NCI-H2081 (cell line): Measurements from ENCODE around the gene GLRA3.
"Not testable (repeated sequence)": the region's sequence is repeated elsewhere in the genome, so short reads cannot be mapped to it uniquely, and the experiment has no call there.

Experiments
- DNase-seq, 2 experiments: peaks; one replicate each; lab custom pipeline; 2025; lab: John Stamatoyannopoulos, UW

Gene GLRA3

DNA sequence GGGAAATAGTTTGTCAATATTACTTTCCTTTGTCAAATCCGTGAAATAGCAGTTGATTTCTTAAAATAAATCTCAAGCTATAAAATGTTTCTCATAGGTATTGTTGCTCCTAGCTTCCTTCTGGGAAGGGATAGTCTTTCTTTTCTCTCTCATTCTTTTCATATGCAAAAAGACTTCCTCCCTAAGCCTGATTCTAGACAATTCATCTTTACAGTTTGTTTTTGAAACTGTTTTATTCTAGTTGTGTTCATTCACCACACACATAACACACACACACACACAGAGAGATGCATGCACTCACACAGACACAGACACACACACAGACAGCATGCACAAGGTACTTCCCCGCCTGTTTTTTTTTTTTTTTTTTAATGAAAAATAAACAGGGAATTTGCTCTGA is 18.2 kb downstream of the GLRA3 start:
- DNase-seq: no peak

DNA sequence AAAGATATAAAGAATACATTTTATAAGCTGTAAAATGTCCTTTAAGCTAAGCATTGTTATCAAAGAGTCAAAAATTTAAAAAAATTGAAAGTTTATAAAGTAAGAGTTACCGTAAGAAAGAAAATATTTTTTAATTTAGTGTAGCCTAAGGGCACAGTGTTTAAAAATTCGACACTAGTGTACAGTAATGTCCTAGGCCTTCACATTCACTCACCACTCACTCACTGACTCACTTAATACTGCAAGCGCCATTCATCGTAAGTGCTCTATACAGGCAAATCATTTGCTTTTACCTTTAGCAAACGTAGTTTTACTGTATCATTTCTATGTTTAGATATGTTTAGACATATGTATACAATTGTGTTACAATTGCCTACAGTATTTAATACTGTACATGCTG is 20.2 kb downstream of the GLRA3 start:
- DNase-seq: no peak

DNA sequence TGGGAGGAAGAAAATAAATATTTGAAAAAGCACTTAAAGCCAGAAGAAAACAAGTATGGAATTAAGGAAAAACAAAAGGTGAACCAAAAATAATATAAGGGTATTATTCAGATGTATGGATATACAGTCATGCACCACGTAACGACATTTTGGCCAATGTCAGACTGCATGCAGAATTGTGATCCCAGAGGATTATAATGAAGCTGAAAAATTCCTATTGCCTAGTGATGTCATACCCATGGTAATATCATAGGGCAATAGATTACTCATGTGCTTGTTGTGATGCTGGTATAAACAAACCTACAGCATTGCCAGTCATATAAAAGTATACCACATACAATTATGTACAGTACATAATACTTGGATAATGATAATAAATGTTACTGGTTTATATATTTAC is 20.9 kb downstream of the GLRA3 start:
- no peak for DNase-seq

DNA sequence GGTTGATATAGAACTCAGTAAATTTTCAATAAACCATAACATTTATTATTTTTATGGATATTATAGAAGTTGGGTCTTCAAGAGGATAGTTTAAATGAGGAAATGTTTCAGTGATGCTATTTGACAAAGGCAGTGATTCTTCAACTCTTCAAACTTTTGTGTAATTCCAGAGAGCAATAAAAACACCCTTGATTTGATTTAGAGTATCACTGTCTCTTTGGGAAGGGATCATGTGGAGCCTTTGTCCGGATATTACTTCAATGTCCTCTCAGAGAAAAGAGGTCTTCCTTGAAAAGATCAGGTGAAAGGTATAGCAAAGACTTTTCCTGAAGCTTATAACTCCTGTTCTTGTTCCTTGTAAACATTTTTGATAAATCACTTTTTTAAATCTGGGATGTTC is 23.3 kb downstream of the GLRA3 start:
- DNase-seq: no peak

DNA sequence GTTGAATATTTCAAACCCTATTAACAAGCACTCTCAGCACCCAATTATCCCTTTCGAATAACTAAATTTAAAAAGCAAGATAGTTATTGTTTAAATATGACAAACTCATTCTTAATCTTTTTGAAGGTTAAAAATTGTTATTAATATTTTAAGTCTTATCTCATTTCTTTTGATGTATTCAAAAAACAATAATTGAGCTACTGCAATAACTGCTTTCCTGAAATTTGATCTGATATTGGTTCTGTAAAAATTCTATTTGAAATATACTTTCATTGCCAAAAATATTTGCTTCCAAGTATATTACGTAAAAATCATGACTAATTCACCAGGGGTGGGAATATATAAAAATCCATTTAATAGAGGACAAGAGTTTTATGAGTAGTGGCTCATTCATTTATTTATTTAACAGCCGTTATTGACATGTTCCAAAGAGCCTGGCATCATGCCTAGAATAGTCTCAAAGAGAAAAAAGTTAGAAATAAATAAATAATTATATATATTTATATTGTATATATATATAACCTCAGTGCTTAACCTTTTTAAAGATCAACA is 34.4 kb downstream of the GLRA3 start:
- DNase-seq: no peak

DNA sequence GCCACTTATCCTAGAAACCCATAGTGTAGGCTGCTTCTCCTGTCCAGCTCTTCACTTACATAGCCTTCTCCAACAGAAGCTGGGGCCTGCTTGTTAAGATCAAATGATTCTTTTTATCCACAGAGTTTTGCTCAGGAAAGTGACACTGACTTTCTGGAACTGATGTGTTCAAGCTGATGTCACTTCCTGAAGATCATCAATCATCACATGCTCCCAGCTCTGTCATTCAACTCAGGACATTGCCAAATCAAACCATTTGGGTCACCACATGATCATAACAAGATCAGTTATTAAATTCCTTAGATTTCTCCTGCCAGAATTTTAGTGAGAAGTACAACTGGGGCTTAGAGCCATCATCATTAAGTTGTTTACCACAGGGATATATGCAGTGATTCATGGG is 39.4 kb downstream of the GLRA3 start:
- DNase-seq: no peak

DNA sequence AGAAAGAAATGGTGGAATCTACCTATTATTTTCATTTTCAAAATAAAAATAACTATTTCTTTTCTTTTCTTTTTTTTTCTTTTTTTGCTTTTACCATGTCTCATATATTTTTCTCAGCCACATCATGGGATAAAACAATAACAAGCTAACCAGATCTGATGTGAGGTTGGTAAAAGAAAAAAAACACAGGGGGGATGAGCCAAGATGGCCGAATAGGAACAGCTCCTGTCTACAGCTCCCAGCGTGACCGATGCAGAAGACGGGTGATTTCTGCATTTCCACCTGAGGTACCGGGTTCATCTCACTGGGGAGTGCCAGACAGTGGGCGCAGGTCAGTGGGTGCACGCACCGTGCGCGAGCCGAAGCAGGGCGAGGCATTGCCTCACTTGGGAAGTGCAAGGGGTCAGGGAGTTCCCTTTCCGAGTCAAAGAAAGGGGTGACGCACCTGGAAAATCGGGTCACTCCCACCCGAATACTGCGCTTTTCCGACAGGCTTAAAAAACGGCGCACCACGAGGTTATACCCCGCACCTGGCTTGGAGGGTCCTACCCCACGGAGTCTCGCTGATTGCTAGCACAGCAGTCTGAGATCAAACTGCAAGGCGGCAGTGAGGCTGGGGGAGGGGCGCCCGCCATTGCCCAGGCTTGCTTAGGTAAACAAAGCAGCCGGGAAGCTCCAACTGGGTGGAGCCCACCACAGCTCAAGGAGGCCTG is 50.6 kb downstream of the GLRA3 start:
- DNase-seq: not testable (repeated sequence)

DNA sequence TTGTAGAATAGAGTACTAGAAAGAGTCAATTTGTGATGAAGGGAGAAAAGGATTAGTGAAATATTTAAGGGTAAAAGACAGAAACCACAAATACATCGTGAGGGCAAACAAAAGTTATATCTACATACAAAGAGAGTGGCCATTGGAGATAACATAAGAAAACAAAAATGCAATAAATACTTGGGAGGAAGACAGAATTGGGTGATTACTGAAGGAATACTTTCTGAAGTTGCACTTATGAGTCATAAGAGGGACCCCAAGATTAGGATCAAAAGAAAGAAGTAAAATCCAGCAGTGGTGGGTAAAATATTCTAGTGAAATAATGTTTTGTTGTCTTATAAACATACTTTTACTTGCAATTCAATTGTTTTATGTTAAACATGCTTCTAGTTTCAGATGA is 53.7 kb downstream of the GLRA3 start:
- DNase-seq: no peak

DNA sequence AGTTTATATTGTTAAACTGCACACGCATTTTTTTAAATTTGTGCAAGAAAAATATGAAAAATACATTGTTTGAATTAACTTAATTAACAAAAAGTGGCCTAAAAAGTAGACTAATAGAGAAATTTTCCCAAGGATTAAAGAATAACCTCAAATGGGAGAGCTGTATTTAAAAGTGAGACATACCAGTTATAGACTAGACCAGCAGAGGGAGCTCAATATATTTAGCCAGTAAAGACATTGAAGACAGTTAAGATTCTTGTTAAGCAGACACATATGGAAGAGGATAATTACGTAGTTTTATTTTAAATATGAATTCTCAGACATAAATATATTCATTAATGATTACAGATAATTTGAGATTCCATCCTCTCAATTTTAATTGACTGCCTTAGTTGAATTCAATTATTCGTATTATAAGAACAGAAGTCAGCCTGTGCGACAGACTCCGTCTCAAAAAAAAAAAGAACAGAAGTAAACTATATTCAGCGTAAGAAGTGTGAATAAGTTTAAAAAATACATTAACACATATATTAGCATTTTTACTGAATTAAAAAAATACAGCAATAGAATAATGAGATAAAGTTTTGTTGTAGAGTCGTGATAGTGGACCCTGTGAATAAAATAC is 64.8 kb downstream of the GLRA3 start:
- DNase-seq: peak; percentile 13 to 32

DNA sequence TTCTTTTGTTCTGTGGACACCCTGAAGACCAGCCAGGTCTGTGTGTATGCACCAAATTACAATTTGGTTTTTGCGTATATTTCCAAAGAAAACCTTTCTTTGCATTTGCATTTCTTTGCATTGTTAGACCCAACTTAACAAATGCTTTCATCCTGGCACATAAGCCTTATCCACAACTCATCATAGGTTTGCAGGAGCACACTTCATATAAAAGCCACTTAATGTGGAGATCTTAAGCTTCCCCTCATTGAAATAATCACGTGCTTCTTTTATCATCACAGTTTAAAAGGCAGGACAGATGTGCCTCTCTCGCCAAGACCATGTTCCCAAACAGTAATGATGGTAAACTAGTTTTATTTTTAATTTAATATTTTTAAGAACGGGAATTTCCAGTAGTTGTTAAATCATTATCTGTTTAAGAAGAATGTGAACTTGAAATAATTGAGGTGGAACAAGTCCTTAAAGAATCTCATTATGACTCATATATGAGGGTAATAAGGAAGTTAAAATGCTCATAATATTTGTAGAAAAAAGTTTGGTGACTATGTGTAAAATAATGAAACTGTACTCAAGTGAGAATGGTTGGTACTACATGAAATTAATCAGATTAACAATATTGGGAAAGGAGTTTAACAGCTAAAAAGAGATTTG is 65.5 kb downstream of the GLRA3 start:
- no peak for DNase-seq

DNA sequence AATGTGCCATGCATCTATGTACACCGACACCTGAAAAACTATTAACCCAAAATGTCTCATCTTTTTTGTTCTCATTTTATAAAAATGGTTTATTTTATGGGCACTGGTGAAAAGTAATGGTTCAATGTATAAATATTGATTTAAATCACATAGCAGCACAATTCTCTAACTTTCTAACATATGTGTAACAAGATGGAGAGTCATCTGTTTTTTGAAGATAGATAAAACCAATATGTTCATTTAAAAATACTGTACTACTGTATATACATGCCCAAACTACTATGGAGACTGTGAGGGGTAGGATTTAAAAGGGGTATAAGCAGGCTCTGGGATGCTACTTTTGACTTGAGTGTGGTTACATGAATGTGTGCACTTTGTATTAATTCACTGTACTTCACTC is 67.6 kb downstream of the GLRA3 start:
- no peak for DNase-seq

DNA sequence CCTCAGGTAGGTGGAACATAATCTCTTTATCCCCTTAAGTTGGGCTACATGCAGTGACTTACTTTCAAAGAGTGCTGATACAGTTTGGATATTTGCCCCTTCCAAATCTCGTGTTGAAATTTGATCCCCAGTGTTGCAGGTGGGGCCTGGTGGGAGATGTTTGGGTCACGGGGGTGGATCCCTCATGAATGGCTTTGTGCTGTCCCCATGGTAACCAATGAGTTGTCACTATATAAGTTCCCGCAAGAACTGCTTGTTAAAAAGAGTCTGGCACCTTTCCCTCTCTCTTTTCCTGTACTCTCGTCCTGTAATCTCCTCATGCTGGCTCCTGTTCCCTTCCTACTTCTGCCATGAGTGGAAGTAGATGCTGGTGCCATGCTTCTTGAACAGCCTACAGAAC is 71.3 kb downstream of the GLRA3 start:
- peak in 1 of 2 experiments; percentile 14 for DNase-seq

DNA sequence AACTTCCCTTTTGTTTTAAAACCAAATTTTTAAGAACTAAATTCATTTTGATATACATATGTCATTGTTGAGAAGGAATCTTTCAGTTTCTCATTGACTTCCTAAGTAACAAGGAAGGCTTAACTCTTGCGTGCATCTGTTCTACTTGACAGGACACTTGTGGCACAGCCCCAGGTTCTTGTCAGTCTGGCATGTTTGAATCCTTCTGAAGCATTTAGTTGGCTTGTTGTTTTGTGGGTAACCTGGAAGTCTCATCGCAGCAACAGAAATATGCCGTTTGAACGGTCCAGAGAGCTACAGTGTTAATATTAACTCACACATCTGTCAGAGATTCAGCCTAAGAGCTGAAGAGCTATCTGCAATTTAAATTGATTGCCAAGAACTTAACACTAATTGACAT is 76.0 kb downstream of the GLRA3 start:
- no peak for DNase-seq

DNA sequence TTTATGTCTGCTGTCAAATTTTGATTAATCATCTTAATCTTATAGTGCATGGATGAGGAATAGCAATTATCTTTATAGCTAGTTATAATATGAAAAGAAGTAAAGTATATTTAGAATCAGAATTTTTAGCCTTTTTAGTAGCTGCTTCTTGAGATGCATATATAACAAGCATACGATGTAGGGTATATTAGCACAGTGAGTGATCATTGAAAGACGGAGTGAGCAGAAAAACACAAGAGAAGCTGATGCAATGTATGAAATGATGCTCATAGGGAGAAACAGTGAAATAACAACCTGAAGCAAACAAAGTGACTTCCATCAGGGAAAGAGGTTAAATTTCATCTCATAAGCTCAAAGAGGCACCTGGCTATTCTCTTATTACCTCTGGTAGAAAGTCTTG is 77.0 kb downstream of the GLRA3 start:
- DNase-seq: no peak

DNA sequence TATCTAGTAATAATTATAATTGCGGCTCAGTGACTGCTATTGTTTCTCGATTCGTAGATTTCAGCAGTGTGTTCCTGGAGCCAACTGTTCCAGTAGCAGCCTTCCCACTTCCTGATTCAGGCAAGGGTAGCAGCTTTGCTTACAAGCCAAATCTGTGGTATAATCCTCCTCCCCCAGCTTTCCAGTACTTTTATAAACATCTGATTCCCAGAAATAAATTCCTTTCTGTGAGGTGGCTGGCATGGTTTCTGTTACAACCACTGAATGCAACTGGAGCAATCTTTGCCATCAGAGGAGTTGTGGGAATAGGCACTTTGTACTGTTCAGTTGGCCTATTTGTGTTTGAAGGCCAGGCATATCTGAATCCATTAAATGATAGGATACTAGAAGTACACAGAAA is 80.0 kb downstream of the GLRA3 start:
- no peak for DNase-seq

DNA sequence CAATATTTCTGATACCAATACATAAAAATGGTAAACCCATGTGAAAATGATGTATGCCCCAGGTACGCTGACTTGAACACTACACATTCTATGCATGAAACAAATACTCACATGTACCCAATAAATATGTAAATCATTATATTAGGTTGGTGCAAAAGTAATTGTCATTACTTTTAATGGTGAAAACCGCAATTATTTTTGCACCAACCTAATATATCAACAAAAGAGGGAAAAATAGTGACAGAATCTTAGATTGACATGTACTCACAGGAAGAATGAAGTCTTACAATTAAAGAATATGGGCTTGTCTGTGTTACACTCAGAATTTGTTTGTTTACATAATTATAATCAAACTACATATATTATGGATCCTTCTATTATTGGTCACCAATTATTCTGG is 82.3 kb downstream of the GLRA3 start:
- no peak for DNase-seq

DNA sequence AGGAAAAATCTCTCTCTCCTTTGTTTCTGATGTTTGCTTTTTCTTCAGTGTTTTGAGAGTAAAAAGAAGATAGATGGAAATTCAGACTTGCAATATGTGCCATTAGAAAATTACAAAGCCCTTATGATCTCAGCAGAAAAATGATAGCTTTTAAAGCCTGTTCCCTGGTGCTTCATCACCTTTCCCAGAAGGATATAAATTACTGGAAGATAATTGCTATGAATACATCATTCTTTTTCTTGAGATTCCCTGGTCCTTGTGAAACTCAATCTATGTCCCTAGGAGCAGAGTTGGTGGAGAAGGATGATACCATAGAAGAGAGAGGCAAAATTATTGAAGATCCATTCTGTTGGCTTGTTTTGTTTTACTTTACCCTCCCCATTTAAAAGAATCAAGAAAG is 86.5 kb downstream of the GLRA3 start:
- no peak for DNase-seq

DNA sequence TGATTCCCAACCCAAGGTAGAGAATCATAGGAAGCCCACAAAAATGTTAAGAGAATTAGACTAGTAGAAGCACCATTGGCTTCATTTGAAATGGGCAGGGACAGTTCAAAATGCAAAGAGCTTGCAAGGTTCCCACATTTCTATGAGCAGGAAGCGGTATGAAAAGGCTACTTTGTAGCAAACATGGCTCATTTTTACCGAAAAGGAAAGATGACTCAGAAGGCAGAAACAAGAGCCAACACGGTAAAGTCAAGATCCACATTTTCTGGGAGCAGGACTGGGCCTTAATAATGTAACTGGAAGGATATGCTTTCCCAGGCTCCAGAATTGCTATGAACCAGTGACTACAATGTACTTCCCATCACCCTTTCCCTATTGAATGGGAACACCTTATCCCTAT is 89.5 kb downstream of the GLRA3 start:
- no peak for DNase-seq

DNA sequence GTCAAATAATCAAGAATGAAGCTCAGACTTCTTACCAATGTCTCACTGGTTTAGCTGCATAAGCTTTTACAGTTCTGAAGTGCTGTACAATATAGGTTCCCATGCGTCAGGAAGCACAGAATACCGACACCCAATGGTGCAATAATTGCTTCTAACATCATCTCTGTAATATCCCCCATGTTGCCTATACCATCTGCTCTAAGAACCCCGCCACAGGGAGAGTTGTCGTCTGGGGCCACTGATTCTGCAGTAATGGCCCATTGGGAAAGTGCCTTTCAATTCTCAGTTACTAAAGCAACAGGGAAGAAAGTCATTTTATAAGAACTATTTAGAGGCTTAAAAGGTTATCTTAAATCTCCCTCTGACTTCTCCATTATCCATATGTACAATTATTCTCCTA is 94.9 kb downstream of the GLRA3 start:
- no peak for DNase-seq

DNA sequence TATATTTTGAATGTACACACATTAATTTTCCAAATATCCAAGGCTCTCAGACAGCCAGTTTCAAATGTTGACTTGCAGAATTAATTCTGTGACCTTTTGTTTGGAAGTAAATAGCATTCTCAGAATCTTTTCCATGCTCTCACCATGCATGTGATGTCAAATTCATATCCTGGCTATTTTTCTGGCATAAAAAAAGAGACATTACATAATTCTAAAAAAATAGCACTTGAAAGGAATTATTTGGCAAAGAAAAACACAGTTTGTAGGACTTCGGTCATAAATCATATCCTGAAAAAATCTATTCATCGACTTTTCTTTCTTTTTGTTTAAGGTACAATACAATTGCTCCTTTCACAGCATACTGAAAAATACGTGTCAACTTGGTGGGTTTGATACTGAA is 111.2 kb downstream of the GLRA3 start:
- no peak for DNase-seq

DNA sequence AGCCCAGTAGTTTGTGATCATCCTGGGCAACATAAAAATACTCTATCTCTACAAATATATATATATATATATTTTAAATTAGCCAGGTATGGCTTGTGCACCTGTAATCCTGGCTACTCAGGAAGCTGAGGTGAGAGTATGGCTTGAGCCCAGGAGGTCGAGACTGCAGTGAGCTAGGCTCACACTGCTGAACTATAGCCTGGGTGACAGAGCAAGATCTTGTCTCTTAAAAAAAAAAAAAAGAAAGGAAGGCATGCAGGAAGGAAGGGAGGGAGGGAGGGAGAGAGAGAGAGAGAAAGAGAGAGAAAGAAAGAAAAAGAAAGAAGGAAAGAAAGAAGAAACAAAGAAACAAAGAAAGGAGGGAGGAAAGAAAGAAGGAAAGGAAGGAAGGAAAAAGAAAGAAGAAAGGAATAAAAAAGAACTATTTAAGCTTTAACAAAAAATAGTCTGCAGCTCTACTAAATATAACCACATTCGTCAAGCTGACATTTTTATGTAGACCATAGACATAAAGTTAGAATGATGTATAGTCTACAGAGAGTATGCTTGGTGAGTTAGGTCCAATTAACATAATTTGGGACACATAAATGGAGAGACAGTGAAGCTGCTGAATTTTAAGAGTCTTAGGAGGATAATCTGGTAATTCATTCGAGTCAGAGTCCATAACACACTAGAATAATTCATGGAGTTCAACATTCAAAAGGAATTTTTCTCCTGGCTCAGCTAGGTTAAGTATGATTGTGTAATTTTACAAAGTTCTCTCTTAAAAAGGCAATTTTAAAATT is 111.9 kb downstream of the GLRA3 start:
- DNase-seq: no peak

DNA sequence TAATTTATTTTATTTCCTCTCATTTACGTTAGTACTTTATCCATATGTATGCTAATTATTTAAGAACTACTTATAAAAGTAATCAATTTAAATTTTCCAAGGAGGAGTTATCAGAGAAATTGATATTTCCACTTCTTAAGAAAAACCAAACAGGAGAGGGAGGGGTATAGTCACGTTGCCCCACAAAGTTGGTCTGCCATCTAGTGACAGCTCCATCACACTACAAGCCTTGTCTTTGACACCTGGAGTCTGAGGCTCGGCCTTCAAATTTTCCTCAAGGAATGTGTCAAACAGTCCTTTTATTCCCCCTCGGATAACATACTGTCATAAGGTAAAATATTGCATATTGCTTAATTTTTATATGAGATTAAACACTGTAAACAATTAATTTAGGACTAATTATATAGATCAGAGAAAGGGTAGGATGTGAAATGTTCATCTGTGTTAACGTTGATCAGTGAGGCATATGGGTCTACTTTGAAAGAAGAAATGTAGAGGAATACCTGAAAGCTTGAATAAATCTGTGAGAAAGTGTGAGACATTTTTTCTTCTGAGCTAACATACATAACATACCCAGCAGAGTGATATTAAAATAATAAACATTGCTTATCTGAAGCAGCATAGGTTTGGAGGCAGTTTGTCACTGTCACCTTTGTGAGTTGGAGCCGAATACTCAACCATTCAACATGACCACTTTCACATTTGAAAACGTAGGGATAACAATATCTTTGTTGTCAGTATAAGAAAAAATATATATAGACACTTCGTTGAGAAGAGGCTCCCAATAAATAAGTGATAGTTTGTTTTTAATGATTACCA is 114.4 kb downstream of the GLRA3 start:
- DNase-seq: peak; percentile 27 to 30
